Cardiac septum (tissue), 1 donor: ENCODE results near the gene AKAP14. TPM values are rescaled to one million over a fixed set of nuclear protein-coding genes. Genes with fewer than 3 reads are reported as not detected.
A peak's percentile ranks its signal among the peaks of the same experiment; 100 is the strongest.
"Not testable (repeated sequence)": the region's sequence is repeated elsewhere in the genome, so short reads cannot be mapped to it uniquely, and the experiment has no call there.

Source experiments
- DNase-seq: peaks from one replicate; pipeline ENCODE4 v3.0.0-alpha.2; 2020; ENCODE audit warnings: low spot score
- intact Hi-C: fragments of 100-400 bp; cut with DNase I; formaldehyde crosslinking; loops from one replicate; pipeline ENCODE4 v1.14.0; 2022
- long read RNA-seq: library from polyadenylated mRNA; unstranded; transcript quantifications from one replicate; pipeline ENCODE4 v2.0.0, GENCODE V29; 2021
- total RNA-seq: library from RNA; stranded (reverse); fragmentation: NEBNext Ultra II Directional; extraction: Animal tissue kit (Norgen Biotek cat#: 25700); gene quantifications from one replicate; pipeline ENCODE4 v1.2.1, GENCODE V29; 2021
- donor health status: DM: no; HTN: no; CAD: no.

AKAP14 gene
- total RNA-seq = not detected
- long read RNA-seq = 0 reads

DNA sequence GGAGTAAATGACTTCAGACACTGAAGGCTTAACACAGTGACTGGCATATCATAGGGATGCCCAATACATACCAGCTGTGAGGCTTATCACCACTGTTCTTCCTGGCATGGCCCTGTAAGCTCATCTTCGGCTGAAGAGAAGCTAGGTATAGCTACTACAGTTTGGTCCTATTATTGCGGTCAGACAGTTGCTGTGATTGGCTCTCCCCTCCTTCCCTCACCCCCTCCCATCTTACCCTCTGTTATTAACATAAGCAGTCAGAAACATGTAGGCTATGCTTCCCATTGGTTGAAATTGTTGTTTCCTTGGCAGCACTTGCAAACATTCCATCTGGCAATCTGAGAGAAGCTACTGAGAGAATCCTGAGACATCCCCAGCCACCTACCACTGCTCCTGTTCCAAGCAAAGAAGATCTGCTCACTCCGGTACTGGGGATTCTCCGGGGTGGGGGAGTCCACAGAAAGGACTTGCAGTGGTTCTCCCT, at the start of gene AKAP14:
TSS of gene AKAP14 (plus strand) at position 51 of the 484 bp plus-strand sequence. CDS start 7,331 bp downstream, outside the sequence.
- intact Hi-C loops = no loop called here

GRCh38 chrX:119852382-119853353, 43.0 kb upstream of the AKAP14 start, which contains the start of gene UPF3B:
TSS of gene UPF3B (minus strand) at chrX:119852963. CDS start at chrX:119852928, 35 bp downstream.
- DNase-seq = peak; percentile 96
- intact Hi-C loops = loop anchor here (1.0 kb wide), 1 partner anchor 19 kb away; the partner anchor contains the start of genes NDUFA1 and RNF113A

More for the DNA sequence above, at the start of gene AKAP14:
- DNase-seq = no peak

GRCh38 chrX:119853444-119853843, 42.2 kb upstream of the AKAP14 start:
- intact Hi-C loops = loop anchor here (1.0 kb wide), 1 partner anchor 18 kb away; the partner anchor contains the start of genes NDUFA1 and RNF113A
- DNase-seq = no peak

- intact Hi-C loops = loop anchor here (1.0 to 5.0 kb wide), 2 partner anchors 17 to 78 kb away; partner anchors contain the start of gene RPL39
- no peak for DNase-seq
Measured at GRCh38 chrX:119870626-119871131, 25.0 kb upstream of the AKAP14 start.

DNA sequence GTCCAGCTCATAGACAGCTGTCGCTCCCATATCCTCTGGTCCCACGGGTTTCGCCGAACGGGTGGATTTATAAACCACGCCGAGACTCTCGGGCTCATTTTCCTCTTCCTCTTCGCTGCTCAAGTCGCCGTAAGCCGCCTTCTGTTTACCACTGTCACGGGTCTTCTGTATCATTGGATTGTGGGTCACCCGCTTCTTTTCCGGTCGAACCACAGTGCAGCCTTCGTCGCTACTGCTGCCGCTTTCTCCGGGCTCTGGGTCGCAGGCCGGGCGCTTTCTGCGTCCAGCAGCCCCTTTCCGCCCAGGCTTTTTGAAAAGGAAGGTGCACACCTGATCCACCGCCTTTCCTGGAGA, 24.5 kb upstream of the AKAP14 start:
- no peak for DNase-seq
- intact Hi-C loops = loop anchor here (1.0 to 5.0 kb wide), 2 partner anchors 18 to 79 kb away; partner anchors contain the start of gene RPL39

DNA sequence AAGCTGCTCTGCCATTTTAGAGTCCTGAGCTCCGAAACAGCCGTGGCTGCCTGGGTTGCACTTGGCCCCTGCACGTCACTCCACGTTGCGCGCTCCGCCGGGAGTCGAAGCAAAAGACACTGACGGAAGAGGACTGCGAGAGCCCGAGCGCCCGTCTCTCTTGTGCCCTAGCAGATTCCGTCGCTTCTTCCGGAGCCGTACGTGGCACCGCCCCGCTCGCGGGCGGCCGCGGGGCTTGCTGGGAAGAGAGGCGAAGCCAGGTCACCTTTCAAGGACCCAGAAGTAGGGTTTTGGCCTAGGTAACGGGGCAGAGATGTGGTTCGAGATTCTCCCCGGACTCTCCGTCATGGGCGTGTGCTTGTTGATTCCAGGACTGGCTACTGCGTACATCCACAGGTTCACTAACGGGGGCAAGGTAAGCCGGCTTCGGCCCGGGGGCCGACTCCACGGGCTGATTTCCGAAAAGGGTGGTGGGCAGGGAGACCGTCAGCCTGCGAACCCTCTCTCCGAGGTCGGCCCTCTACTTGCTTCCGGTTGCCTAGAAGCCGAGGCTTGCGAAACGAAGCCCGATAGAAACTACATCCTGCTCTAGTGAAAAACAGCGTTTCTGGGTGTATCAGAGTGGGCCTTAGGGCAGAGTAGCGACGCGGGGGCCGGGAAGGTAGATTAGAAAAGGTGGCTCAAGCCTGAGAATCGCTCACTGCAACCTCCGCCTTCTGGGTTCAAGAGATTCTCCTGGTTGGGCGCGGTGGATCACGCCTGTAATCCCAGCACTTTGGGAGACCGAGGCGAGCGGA, 23.9 kb upstream of the AKAP14 start, which contains the start of the genes NDUFA1 and RNF113A:
TSS of gene NDUFA1 (plus strand) at position 234 of the 797 bp plus-strand sequence. CDS start at position 314, 80 bp downstream.
TSS of gene RNF113A (minus strand) at position 135 of the 797 bp plus-strand sequence. CDS start at position 15, 120 bp downstream.
- DNase-seq = peak; percentile 94
- intact Hi-C loops = loop anchor here (1.0 to 5.0 kb wide), 2 partner anchors 18 to 79 kb away; partner anchors contain the start of gene RPL39

- no peak for DNase-seq
- intact Hi-C loops = no loop called here
Measured at GRCh38 chrX:119878740-119879139, 17.0 kb upstream of the AKAP14 start.

- DNase-seq = peak; percentile 22
- intact Hi-C loops = no loop called here
Measured at GRCh38 chrX:119880076-119880475, 15.6 kb upstream of the AKAP14 start.

- peak; percentile 24 for DNase-seq
Measured at GRCh38 chrX:119880552-119881437, 14.9 kb upstream of the AKAP14 start.

GRCh38 chrX:119885554-119886428, 9.9 kb upstream of the AKAP14 start:
- intact Hi-C loops = no loop called here
- peak; percentile 38 for DNase-seq

More at GRCh38 chrX:119880552-119881437, 14.9 kb upstream of the AKAP14 start:
- intact Hi-C loops = no loop called here

- DNase-seq = peak; percentile 80
- intact Hi-C loops = no loop called here
Measured at GRCh38 chrX:119887721-119888425, 7.8 kb upstream of the AKAP14 start.

DNA sequence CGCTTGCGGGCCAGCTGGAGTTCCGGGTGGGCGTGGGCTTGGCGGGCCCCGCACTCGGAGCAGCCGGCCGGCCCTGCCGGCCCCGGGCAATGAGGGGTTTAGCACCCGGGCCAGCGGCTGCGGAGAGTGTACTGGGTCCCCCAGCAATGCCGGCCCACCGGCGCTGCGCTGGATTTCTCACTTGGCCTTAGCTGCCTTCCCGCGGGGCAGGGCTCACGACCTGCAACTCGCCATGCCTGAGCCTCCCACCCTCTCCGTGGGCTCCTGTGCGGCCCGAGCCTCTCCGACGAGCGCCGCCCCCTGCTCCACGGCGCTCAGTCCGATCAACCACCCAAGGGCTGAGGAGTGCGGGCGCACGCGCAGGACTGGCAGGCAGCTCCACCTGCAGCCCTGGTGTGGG, 5.1 kb upstream of the AKAP14 start:
- intact Hi-C loops, DNase-seq: not testable (repeated sequence)

- intact Hi-C loops, DNase-seq: not testable (repeated sequence)
Measured at GRCh38 chrX:119891961-119892692, 3.6 kb upstream of the AKAP14 start.

DNA sequence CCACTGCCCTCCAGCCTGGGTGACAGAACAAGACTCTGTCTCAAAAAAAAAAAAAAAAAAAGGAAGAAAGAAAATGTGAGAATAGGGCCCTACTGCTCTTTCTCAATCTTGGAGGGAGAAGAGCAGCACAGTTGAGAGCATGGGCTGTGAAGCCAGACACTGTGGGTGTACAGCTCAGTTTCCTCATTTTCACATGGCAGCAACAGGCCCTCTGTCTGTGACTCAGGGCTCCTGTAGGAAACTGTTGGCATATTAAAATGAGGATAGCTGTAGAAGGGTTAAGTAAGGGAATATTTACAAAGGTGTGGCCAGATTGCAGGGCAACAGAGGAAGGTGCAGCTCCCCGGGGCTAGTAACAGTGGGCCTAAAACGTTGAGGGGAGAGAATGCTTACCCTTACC, 3.4 kb downstream of the AKAP14 start:
- intact Hi-C loops = no loop called here
- DNase-seq = peak; percentile 6

DNA sequence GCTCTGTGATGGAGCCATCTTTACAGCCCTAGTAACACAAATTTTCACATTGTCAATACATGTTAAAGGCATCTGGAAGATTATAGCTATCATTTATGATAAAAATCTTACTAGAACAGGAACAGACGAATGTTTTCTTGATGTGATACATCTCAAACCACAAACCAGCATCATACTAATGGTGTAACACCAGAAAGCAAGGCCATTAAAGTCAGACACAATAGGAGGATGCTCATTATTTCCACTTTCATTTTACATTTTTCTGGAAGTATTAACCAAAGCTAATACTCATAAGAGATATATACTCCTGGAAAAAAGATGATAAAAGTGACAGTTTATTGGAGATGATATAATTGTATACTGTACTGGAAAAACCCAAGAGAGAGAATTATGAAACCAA, 5.3 kb downstream of the AKAP14 start:
- intact Hi-C loops = no loop called here
- no peak for DNase-seq

DNA sequence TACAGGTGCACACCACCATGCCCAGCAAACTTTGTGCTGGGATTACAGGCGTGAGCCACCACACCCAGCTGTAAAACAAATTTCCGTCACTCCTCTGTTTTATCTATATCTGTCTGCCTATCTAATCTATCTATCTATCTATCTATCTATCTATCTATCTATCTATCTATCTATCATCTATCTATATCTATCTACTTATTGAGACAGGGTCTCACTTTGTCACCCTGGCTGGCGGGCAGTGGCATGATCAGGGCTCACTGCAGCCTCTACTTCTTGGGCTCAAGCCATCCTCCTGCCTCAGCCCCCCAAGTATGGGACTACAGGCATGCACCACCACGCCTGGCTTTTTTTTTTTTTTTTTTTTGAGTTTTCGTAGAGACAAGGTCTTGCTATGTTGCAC, 20.6 kb downstream of the AKAP14 start:
- no peak for DNase-seq
- intact Hi-C loops = no loop called here
